K562 (cell line): ENCODE measurements around the gene YPEL5. TPM values are rescaled to one million over a fixed set of nuclear protein-coding genes. Genes with fewer than 3 reads are reported as not detected.
A peak's percentile ranks its signal among the peaks of the same experiment; 100 is the strongest.

ENCODE experiments used
- ADNP ChIP-seq: fragments of 200-800 bp; sonication (Bioruptor generic); IDR thresholded peaks from 2 replicates; pipeline ENCODE4 v1.6.1; 2016; ENCODE audit warnings: missing genetic modification characterization, missing compliant biosample characterization
- ARNT ChIP-seq, 2 experiments: fragments of 450-650 bp; IDR thresholded peaks; 2 replicates each; pipeline ENCODE4 v1.6.1; 2016; ENCODE audit warnings: mild to moderate bottlenecking in 1 of 2
- CEBPB ChIP-seq: fragments of 450-650 bp; IDR thresholded peaks from 2 replicates; pipeline ENCODE4 v1.6.1; 2016; ENCODE audit warnings: missing genetic modification characterization, missing compliant biosample characterization
- E2F4 ChIP-seq: sonication (generic); formaldehyde crosslinking; IDR thresholded peaks from 2 replicates; pipeline ENCODE4 v1.8.0; 2022; ENCODE audit warnings: mild to moderate bottlenecking, low read depth, missing genetic modification reagents
- E2F8 ChIP-seq: fragments of 450-650 bp; IDR thresholded peaks from 2 replicates; pipeline ENCODE4 v1.7.1; 2018; ENCODE audit warnings: mild to moderate bottlenecking, low read depth; ENCODE audit not compliant: partially characterized antibody
- L3MBTL2 ChIP-seq: fragments of 450-650 bp; IDR thresholded peaks from 2 replicates; pipeline ENCODE4 v1.6.1; 2016; ENCODE audit warnings: mild to moderate bottlenecking, moderate library complexity
- MAFG ChIP-seq: fragments of 450-650 bp; conservative IDR thresholded peaks from 2 replicates; pipeline ENCODE4 v1.6.1; 2016; ENCODE audit warnings: missing genetic modification characterization, missing compliant biosample characterization
- POLR3A ChIP-seq: IDR thresholded peaks from 2 replicates; pipeline ENCODE4 v1.6.1; 2011; ENCODE audit warnings: borderline replicate concordance, mild to moderate bottlenecking, moderate library complexity; ENCODE audit not compliant: insufficient read length, insufficient read depth; ENCODE audit errors: extremely low read depth
- RB1 ChIP-seq: fragments of 450-650 bp; IDR thresholded peaks from 2 replicates; pipeline ENCODE4 v1.6.1; 2017; ENCODE audit warnings: low read depth, mild to moderate bottlenecking
- RCOR1 ChIP-seq, 2 experiments: IDR thresholded peaks; 2 replicates each; pipeline ENCODE4 v1.6.1; 2012; ENCODE audit warnings: low read depth in 2 of 2, low read length in 2 of 2, borderline replicate concordance in 1 of 2, improper control_type of control experiment in 1 of 2
- REST ChIP-seq, 2 experiments: fragments of 450-650 bp; formaldehyde crosslinking in 1 of 2; IDR thresholded peaks; 2 replicates each; pipeline versions ENCODE4 v1.4.0 to v1.6.1; 2014 to 2020; ENCODE audit warnings: mild to moderate bottlenecking in 2 of 2, borderline replicate concordance in 1 of 2, low read depth in 1 of 2
- SOX6 ChIP-seq: fragments of 450-650 bp; IDR thresholded peaks from 2 replicates; pipeline ENCODE4 v1.6.1; 2014; ENCODE audit warnings: mild to moderate bottlenecking
- TFAP4 ChIP-seq: sonication (generic); formaldehyde crosslinking; IDR thresholded peaks from 2 replicates; pipeline ENCODE4 v1.8.0; 2022; ENCODE audit warnings: missing genetic modification reagents, mild to moderate bottlenecking, moderate library complexity, borderline replicate concordance
- XRCC5 ChIP-seq: fragments of 200-400 bp; formaldehyde crosslinking; IDR thresholded peaks from 2 replicates; pipeline ENCODE4 v1.6.1; 2017; ENCODE audit warnings: low read depth, mild to moderate bottlenecking, low read length
- polyA plus RNA-seq, 8 experiments: library from polyadenylated mRNA; depleted of rRNA in 4 of 8; stranded (reverse) in 5 of 8; unstranded in 3 of 8; fragments of >200 nt; fragmentation: Nextera tagmentation in 2 of 8; fragmentation: Illumina TruSeq in 1 of 8; extraction: Ambion mirVana in 2 of 8; extraction: Trizol in 1 of 8; gene quantifications; 2 replicates each; pipeline versions ENCODE4 v1.2.1 to v1.2.3, GENCODE V29; 2011 to 2014; ENCODE audit warnings: inconsistent platforms in 1 of 8, missing spikeins in 1 of 8
- total RNA-seq, 7 experiments: library from RNA; depleted of rRNA in 6 of 7; stranded (reverse); fragments of >200 nt in 6 of 7; fragmentation: Illumina TruSeq in 2 of 7; extraction: Trizol in 2 of 7; gene quantifications; 2 replicates each; pipeline versions ENCODE4 v1.2.1 to v1.2.3, GENCODE V29; 2011 to 2021; ENCODE audit warnings: low replicate concordance in 1 of 7

YPEL5 gene
- total and polyA plus RNA-seq, 9 of the 15 experiments (the other 6 are each of a cell fraction or from before 2014, with no cell fraction given) = 5.4 to 34.4 (median 12.3) TPM

- no peak for TF ChIP-seq POLR3A
- TF ChIP-seq L3MBTL2 = peak; percentile 19; the same call in 1 of the 2 replicates
- TF ChIP-seq ARNT (IDR thresholded peaks at IDR 0.05) = peak in 1 of 2 experiments; percentile 78; a peak in 1 of 4 replicates
- peak; percentile 62 for TF ChIP-seq E2F8
- TF ChIP-seq REST (IDR thresholded peaks at IDR 0.05; ENCODE audit: borderline replicate concordance) = peak; percentile 88
- no peak for TF ChIP-seq REST (CRISPR knock-in tag; IDR thresholded peaks at IDR 0.05; ENCODE audit: low read depth)
- TF ChIP-seq XRCC5 = peak; percentile 69; the same call in 1 of the 2 replicates
- 0 out of 2 replicates have a peak, but pooled peaks have one; percentile 28 for TF ChIP-seq ADNP (tag)
- TF ChIP-seq MAFG (tag) = 0 out of 2 replicates have a peak, but pooled peaks have one; percentile 23
- TF ChIP-seq RCOR1 (IDR thresholded peaks at IDR 0.05; ENCODE audit: borderline replicate concordance in 1 of 2, low read depth in 2 of 2, low read length in 2 of 2) = peak in 1 of 2 experiments; percentile 68; a peak in 2 of 4 replicates
- peak; percentile 22; the same call in 1 of the 2 replicates for TF ChIP-seq TFAP4
- 0 out of 2 replicates have a peak, but pooled peaks have one; percentile 55 for TF ChIP-seq RB1
- TF ChIP-seq CEBPB (tag) = peak; percentile 57; the same call in 1 of the 2 replicates
- 0 out of 2 replicates have a peak, but pooled peaks have one; percentile 42 for TF ChIP-seq SOX6
- no peak for TF ChIP-seq E2F4 (CRISPR knock-in tag)
Measured at GRCh38 chr2:30165050-30165520, 18.3 kb downstream of the YPEL5 start (continued).
